Tibial nerve (tissue), 4 donors: ENCODE data around the gene CACNG7. TPM values are rescaled to one million over a fixed set of nuclear protein-coding genes. Genes with fewer than 3 reads are reported as not detected.

Source experiments
- DNase-seq, 2 donors: peaks; one replicate each; pipeline ENCODE4 v3.0.0-alpha.2; 2019; ENCODE audit warnings: low spot score in 2 of 2
- H3K27ac ChIP-seq, 4 donors: fragments of 200-600 bp; sonication (generic) in 3 of 4; one replicate each; pipeline ENCODE4 v1.5.1; 2017 to 2019; ENCODE audit warnings: mild to moderate bottlenecking in 1 of 4
- H3K27me3 ChIP-seq, 2 donors: fragments of 200-600 bp; sonication (generic) in 1 of 2; one replicate each; pipeline versions ENCODE4 v1.5.1 to v1.6.0; 2017 to 2019
- H3K36me3 ChIP-seq, 3 donors: fragments of 200-600 bp; sonication (generic); one replicate each; pipeline ENCODE4 v1.5.1; 2018 to 2019
- H3K4me1 ChIP-seq, 4 donors: fragments of 200-600 bp; sonication (generic) in 3 of 4; one replicate each; pipeline ENCODE4 v1.5.1; 2017 to 2019
- H3K4me3 ChIP-seq, 4 donors: fragments of 200-600 bp; sonication (generic) in 3 of 4; one replicate each; pipeline ENCODE4 v1.5.1; 2017 to 2019; ENCODE audit warnings: mild to moderate bottlenecking in 1 of 4, moderate library complexity in 1 of 4
- H3K9me3 ChIP-seq, 4 donors: fragments of 200-600 bp; sonication (generic) in 3 of 4; one replicate each; pipeline ENCODE4 v1.5.1; 2017 to 2019
- EP300 ChIP-seq, 2 donors: sonication (generic); formaldehyde crosslinking; IDR thresholded peaks; one replicate each; pipeline ENCODE4 v1.6.1; 2017; ENCODE audit warnings: antibody characterized with exemption in 2 of 2, mild to moderate bottlenecking in 1 of 2
- POLR2A ChIP-seq, 2 donors: fragments of 450-650 bp; IDR thresholded peaks; one replicate each; pipeline ENCODE4 v1.6.1; 2017; ENCODE audit warnings: antibody characterized with exemption in 2 of 2, mild to moderate bottlenecking in 2 of 2, moderate library complexity in 2 of 2
- WGBS, 2 donors: methylation state at CpG; one replicate each; pipeline ENCODE4 v1.1.5; 2018; 5-methylcytosine and 5-hydroxymethylcytosine counted together
- total RNA-seq, 4 donors: library from RNA; depleted of rRNA; stranded (reverse); fragments of >200 nt; gene quantifications; one replicate each; pipeline ENCODE4 v1.1.0, GENCODE V29; 2016
- TF ChIP-seq, protein P1 (sequence below), 5 experiments: fragments of 200-600 bp in 3 of 5; fragments of 450-650 bp in 2 of 5; sonication (generic) in 3 of 5; IDR thresholded peaks; one replicate each; pipeline ENCODE4 v1.5.1; 2016 to 2019; ENCODE audit warnings: antibody characterized with exemption in 5 of 5, mild to moderate bottlenecking in 3 of 5, moderate library complexity in 2 of 5

The CACNG7 gene
- total RNA-seq, 4 donors from 2014 or later: not detected

DNA sequence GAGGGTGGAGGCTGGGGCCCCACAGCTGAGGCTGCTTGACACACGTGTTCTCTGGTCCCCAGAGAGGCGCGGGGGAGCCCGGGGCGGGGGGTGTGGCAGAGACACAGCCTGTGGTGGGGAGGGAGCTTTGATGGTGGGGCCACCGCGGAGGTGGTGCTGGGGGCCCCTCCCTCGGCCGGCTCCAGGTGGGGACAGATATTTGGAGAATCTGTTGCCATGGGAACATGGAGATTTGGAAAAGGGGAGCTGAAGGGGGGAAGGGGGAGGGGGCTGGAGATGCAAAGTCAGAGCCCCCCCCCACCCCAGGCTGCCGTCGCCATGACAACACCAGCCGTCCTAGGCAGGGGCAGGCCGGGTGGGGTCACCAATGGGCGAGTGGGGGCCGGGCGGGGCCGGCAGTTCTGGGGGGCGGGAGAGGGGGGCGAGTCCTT, 25.8 kb upstream of the CACNG7 start:
- H3K4me1 ChIP-seq: peaks cover 0 to 45% (median 12%) of the 10 kb centered on the region in 4 donors
- H3K36me3 ChIP-seq: no peaks in the 10 kb centered on the region
- H3K27me3 ChIP-seq: peaks cover 3 to 82% of the 10 kb centered on the region in 2 donors
- DNase-seq: no peak
- no peak overlapping the region for H3K27ac ChIP-seq
- 0 to 2% methylated on average over 5 to 19 of the region's 19 CpGs for WGBS, 2 donors
- no peaks in the 10 kb centered on the region for H3K9me3 ChIP-seq
- TF ChIP-seq, protein P1, sequence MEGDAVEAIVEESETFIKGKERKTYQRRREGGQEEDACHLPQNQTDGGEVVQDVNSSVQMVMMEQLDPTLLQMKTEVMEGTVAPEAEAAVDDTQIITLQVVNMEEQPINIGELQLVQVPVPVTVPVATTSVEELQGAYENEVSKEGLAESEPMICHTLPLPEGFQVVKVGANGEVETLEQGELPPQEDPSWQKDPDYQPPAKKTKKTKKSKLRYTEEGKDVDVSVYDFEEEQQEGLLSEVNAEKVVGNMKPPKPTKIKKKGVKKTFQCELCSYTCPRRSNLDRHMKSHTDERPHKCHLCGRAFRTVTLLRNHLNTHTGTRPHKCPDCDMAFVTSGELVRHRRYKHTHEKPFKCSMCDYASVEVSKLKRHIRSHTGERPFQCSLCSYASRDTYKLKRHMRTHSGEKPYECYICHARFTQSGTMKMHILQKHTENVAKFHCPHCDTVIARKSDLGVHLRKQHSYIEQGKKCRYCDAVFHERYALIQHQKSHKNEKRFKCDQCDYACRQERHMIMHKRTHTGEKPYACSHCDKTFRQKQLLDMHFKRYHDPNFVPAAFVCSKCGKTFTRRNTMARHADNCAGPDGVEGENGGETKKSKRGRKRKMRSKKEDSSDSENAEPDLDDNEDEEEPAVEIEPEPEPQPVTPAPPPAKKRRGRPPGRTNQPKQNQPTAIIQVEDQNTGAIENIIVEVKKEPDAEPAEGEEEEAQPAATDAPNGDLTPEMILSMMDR (IDR thresholded peaks at IDR 0.05): no peak
- TF ChIP-seq POLR2A (IDR thresholded peaks at IDR 0.05) (no peak), EP300 (IDR thresholded peaks at IDR 0.05) (no peak)
- H3K4me3 ChIP-seq: no peak overlapping the region

DNA sequence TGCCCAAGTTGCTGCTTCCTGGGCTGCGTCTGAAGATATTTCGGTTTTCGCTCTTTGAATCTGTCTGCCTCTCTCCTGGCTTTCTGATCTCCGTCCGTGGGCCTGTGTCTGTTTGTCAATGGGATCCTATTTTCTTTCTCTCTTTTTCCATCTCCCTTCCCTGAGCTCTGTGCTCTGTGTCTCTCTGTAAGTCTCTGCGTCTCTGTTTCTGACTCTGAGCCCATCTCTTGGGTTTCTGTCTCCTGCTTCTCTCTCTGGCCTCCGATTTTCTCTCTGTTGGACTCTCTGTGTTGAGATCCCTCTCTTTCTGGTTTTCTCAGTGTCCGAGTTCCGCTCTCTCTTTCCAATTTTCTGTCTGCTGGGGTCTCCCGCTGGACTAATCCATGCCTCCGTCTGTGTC, 25.3 kb upstream of the CACNG7 start:
- DNase-seq: no peak
- Histone ChIP-seq H3K27me3 (peaks cover 3 to 79% of the 10 kb centered on the region in 2 donors), H3K4me1 (peaks cover 0 to 43% (median 12%) of the 10 kb centered on the region in 4 donors), H3K27ac (no peak overlapping the region), H3K4me3 (no peak overlapping the region), H3K9me3 (no peaks in the 10 kb centered on the region), H3K36me3 (no peaks in the 10 kb centered on the region)
- 9% methylated on average over 11 of the region's 11 CpGs for whole genome bisulfite sequencing, 2 donors
- TF ChIP-seq EP300 (IDR thresholded peaks at IDR 0.05): no peak
- TF ChIP-seq POLR2A (IDR thresholded peaks at IDR 0.05): no peak
- TF ChIP-seq, protein P1 (IDR thresholded peaks at IDR 0.05): no peak

DNA sequence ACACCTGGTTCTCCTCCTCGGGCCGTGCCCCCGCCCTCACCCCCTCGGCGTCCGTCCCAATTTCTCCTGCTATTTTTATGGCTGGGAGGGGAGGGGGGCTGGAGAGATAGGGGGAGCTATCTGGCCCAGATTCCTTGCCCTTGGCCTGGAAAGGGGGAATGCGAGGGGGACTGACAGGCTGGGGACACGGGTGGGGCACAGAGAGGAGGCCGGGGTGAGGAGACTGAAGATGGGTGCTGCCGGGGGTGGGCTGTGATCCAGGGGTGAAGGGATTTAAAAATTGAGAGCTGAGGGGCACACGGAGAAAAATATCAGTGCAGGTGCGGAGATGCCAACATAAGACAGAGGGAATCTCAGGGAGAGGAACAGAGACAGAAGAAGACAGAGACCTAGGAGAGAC, 24.8 kb upstream of the CACNG7 start:
- no peak for TF ChIP-seq POLR2A (IDR thresholded peaks at IDR 0.05)
- TF ChIP-seq EP300 (IDR thresholded peaks at IDR 0.05): no peak
- TF ChIP-seq, protein P1 (IDR thresholded peaks at IDR 0.05): no peak
- H3K9me3 ChIP-seq: no peaks in the 10 kb centered on the region
- no peak overlapping the region for H3K27ac ChIP-seq
- 24 to 25% methylated on average over 12 of the region's 12 CpGs for WGBS, 2 donors
- no peak for DNase-seq
- no peak overlapping the region for H3K4me3 ChIP-seq
- peaks cover 0 to 37% (median 9%) of the 10 kb centered on the region in 4 donors for H3K4me1 ChIP-seq
- H3K27me3 ChIP-seq: peaks cover 3 to 78% of the 10 kb centered on the region in 2 donors
- H3K36me3 ChIP-seq: no peaks in the 10 kb centered on the region

DNA sequence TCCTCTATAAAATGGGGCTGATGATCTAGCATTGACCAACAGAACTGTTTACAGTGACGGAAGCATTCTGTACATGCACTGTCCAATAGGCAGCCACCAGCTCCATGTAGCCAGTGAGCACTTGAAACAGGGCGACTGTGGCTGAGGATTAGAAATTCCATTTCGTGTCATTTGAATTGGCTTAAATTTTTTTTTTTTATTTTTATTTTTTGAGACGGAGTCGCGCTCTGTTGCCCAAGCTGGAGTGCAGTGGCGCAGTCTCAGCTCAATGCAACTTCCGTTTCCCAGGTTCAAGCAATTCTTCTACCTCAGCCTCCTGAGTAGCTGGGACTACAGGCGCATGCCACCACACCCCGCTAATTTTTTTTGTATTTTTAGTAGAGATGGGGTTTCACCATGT, 24.0 kb upstream of the CACNG7 start:
- TF ChIP-seq EP300 (IDR thresholded peaks at IDR 0.05) (no peak), POLR2A (IDR thresholded peaks at IDR 0.05) (no peak)
- TF ChIP-seq, protein P1 (IDR thresholded peaks at IDR 0.05): no peak
- 92% methylated on average over 10 of the region's 10 CpGs for WGBS, 2 donors
- H3K27me3 ChIP-seq: peaks cover 3 to 78% of the 10 kb centered on the region in 2 donors
- H3K4me1 ChIP-seq: peaks cover 0 to 36% (median 7%) of the 10 kb centered on the region in 4 donors
- H3K27ac ChIP-seq: no peak overlapping the region
- H3K36me3 ChIP-seq: no peaks in the 10 kb centered on the region
- no peaks in the 10 kb centered on the region for H3K9me3 ChIP-seq
- H3K4me3 ChIP-seq: no peak overlapping the region
- DNase-seq: no peak

DNA sequence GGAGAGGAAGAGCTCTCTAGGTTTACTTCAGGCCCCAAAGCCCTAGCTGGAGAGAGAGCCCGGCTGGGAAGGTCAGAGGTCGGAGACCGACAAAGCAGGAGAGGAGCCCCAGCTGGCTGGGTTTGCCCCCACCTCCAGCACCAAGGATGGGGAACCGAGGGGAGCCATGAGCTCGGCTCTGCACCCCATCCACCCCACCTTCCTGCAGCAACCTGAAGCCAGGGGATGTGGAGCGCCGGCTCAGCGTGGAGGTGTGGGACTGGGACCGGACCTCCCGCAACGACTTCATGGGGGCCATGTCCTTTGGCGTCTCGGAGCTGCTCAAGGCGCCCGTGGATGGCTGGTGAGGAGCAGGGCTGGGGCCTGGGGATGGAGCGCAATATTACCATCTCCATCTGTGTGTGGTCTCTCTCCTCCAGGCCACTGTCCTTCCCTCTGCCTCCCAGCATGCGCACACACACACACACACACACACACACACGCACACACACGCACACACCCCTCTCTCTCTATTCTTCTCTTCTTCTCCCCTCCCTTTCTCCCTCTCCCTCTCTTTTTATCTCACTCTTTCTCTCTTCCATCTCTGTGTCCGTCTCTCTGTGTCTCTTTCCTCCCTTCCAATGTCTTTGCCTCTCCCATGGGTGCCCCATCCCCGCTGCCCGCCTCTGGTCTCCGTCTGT, 16.6 kb upstream of the CACNG7 start:
- Histone ChIP-seq H3K4me3 (no peak overlapping the region), H3K27me3 (peaks cover 0 to 73% of the 10 kb centered on the region in 2 donors), H3K9me3 (no peaks in the 10 kb centered on the region), H3K27ac (no peak overlapping the region), H3K36me3 (no peaks in the 10 kb centered on the region), H3K4me1 (peaks cover 0 to 6% (median 0%) of the 10 kb centered on the region in 4 donors)
- TF ChIP-seq POLR2A (IDR thresholded peaks at IDR 0.05) (no peak), EP300 (IDR thresholded peaks at IDR 0.05) (no peak)
- TF ChIP-seq, protein P1 (IDR thresholded peaks at IDR 0.05): no peak
- WGBS, 2 donors: 59 to 74% methylated on average over 23 of the region's 23 CpGs
- DNase-seq: no peak
